Suprapubic skin (tissue), 3 donors: ENCODE results near the gene ICA1.

Experiments
- POLR2A ChIP-seq, 2 donors: fragments of 450-650 bp; IDR thresholded peaks; one replicate each; pipeline ENCODE4 v1.6.1; 2017; ENCODE audit warnings: antibody characterized with exemption in 2 of 2, mild to moderate bottlenecking in 2 of 2, moderate library complexity in 2 of 2
- TF ChIP-seq, protein P1 (sequence below), 2 donors: fragments of 200-600 bp in 1 of 2; fragments of 450-650 bp in 1 of 2; sonication (generic) in 1 of 2; IDR thresholded peaks; one replicate each; pipeline ENCODE4 v1.5.1; 2016 to 2019; ENCODE audit warnings: antibody characterized with exemption in 2 of 2, mild to moderate bottlenecking in 1 of 2, moderate library complexity in 1 of 2

DNA sequence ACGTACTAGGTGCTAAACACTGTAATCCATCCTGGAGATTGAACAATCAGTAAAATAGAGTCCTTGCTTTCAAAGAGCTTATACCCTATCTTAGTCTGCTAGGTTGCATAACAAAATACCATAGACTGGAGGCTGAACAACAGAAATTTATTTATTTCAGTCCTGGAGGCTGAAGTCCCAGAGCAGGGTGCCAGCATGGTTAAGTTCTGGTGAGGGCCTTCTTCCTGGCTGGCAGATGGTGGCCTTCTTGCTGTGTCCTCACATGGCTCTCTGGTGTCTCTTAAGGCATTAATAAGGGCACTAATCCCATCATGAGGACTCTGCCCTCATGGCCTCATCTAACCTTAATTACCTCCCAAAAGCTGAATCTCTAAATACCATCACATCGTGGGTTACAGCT is 43.1 kb upstream of the ICA1 start:
- no peak for TF ChIP-seq POLR2A (IDR thresholded peaks at IDR 0.05)
- TF ChIP-seq, protein P1, sequence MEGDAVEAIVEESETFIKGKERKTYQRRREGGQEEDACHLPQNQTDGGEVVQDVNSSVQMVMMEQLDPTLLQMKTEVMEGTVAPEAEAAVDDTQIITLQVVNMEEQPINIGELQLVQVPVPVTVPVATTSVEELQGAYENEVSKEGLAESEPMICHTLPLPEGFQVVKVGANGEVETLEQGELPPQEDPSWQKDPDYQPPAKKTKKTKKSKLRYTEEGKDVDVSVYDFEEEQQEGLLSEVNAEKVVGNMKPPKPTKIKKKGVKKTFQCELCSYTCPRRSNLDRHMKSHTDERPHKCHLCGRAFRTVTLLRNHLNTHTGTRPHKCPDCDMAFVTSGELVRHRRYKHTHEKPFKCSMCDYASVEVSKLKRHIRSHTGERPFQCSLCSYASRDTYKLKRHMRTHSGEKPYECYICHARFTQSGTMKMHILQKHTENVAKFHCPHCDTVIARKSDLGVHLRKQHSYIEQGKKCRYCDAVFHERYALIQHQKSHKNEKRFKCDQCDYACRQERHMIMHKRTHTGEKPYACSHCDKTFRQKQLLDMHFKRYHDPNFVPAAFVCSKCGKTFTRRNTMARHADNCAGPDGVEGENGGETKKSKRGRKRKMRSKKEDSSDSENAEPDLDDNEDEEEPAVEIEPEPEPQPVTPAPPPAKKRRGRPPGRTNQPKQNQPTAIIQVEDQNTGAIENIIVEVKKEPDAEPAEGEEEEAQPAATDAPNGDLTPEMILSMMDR (IDR thresholded peaks at IDR 0.05), result no peak
